OCI-LY7 (cell line): ENCODE results near the gene ABCF1.

Source experiments
- CTCF ChIP-seq: fragments of 200-600 bp; sonication (generic); conservative IDR thresholded peaks from 2 replicates; pipeline ENCODE4 v1.5.1; 2014; ENCODE audit warnings: mild to moderate bottlenecking, antibody characterized with exemption, low read length, moderate library complexity, mixed read lengths
- EZH2phosphoT487 ChIP-seq: fragments of 200-600 bp; sonication (generic); IDR thresholded peaks from 2 replicates; pipeline ENCODE4 v1.6.1; 2018; ENCODE audit warnings: low read depth, borderline replicate concordance, mild to moderate bottlenecking, mixed run types, antibody characterized with exemption, low read length, moderate library complexity, mixed read lengths

DNA sequence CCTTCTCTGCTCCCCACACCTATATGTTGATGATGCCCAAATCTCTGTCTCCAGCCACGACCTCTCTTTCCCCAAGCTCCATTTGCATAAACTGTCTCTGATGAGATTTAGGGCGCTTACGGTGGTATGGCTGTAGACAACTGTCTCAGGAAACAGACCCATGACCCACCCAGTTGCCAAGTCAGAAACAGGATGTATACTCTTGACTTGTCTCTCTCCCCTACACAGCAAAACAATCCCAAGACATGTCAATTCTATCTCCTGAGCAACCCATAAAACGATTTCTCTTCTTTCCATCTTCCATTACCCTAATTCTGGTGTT lies 28.9 kb upstream of the ABCF1 start:
- TF ChIP-seq CTCF = no peak
- TF ChIP-seq EZH2phosphoT487 = no peak
